Endothelial cell (in vitro differentiated cells): Measurements from ENCODE around the gene SPDYE1. TPM values are rescaled to one million over a fixed set of nuclear protein-coding genes. Genes with fewer than 3 reads are reported as not detected.
"Not testable (repeated sequence)": the region's sequence is repeated elsewhere in the genome, so short reads cannot be mapped to it uniquely, and the experiment has no call there.

ENCODE experiments used
- DNase-seq: peaks from one replicate; pipeline ENCODE4 v3.0.0; 2021; ENCODE audit warnings: low spot score
- H3K27ac Mint-ChIP-seq: one replicate; pipeline ENCODE4 v1.8.0; 2021; ENCODE audit warnings: mixed read lengths, inconsistent platforms; ENCODE audit not compliant: unreplicated experiment
- H3K27me3 Mint-ChIP-seq: one replicate; pipeline ENCODE4 v1.8.0; 2021; ENCODE audit warnings: mild to moderate bottlenecking, moderate library complexity, mixed read lengths, inconsistent platforms; ENCODE audit not compliant: unreplicated experiment
- H3K36me3 Mint-ChIP-seq: one replicate; pipeline ENCODE4 v1.8.0; 2021; ENCODE audit warnings: mild to moderate bottlenecking, low read depth, mixed read lengths, inconsistent platforms; ENCODE audit not compliant: unreplicated experiment
- H3K4me1 Mint-ChIP-seq: one replicate; pipeline ENCODE4 v1.8.0; 2021; ENCODE audit warnings: mild to moderate bottlenecking, mixed read lengths, inconsistent platforms; ENCODE audit not compliant: unreplicated experiment
- H3K4me3 Mint-ChIP-seq: one replicate; pipeline ENCODE4 v1.8.0; 2021; ENCODE audit warnings: mild to moderate bottlenecking, mixed read lengths, inconsistent platforms; ENCODE audit not compliant: unreplicated experiment
- H3K9me3 Mint-ChIP-seq: one replicate; pipeline ENCODE4 v1.8.0; 2021; ENCODE audit warnings: mixed read lengths, inconsistent platforms; ENCODE audit not compliant: unreplicated experiment
- long read RNA-seq: library from polyadenylated mRNA; unstranded; transcript quantifications from one replicate; pipeline ENCODE4 v2.0.0, GENCODE V29; 2020; ENCODE audit not compliant: unreplicated experiment
- total RNA-seq: library from RNA; stranded (reverse); fragmentation: NEBNext Ultra II Directional; extraction: Animal tissue kit (Norgen Biotek cat#: 25700); gene quantifications from one replicate; pipeline ENCODE4 v1.2.1, GENCODE V29; 2021; ENCODE audit not compliant: unreplicated experiment
- TF ChIP-seq, protein P1 (sequence below): fragments of 200-600 bp; sonication (generic); IDR thresholded peaks from one replicate; pipeline ENCODE4 v1.5.0; 2021; ENCODE audit warnings: antibody characterized with exemption; ENCODE audit not compliant: unreplicated experiment

Gene SPDYE1, protein sequence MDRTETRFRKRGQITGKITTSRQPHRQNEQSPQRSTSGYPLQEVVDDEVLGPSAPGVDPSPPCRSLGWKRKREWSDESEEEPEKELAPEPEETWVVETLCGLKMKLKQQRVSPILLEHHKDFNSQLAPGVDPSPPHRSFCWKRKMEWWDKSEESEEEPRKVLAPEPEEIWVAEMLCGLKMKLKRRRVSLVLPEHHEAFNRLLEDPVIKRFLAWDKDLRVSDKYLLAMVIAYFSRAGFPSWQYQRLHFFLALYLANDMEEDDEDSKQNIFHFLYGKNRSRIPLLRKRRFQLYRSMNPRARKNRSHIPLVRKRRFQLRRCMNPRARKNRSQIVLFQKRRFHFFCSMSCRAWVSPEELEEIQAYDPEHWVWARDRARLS
- total RNA-seq, result not detected
- long read RNA-seq, partial matches to known transcripts, result 0 of 1 reads
- long read RNA-seq, other reads (novel, unspliced or antisense), result 1 of 1 reads

DNA sequence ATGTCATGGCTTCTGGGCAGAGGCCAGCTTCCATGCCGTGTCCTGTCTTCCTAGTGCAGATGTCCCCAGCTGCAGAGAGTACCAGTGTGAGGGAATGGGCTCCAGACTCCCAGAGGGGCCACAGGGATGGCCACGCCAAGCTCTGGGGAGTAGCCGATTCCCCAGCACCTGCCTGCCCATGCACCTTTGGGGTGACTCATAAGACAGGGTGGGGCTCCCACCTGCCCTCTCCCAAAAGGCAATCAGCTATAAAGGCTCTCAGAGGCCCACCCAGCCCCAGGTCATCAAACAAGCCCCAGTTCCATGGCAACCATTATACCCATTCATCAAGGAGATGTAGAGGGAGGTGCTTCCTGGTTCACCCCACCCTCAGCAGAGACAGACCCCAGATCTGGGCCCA lies at the start of gene SPDYE1:
TSS of gene SPDYE1 (plus strand) at position 366 of the 400 bp plus-strand sequence. CDS start 2,053 bp downstream, outside the sequence.
- H3K4me1 Mint-ChIP-seq, DNase-seq, H3K4me3 Mint-ChIP-seq, H3K9me3 Mint-ChIP-seq, H3K27ac Mint-ChIP-seq, H3K27me3 Mint-ChIP-seq, H3K36me3 Mint-ChIP-seq: not testable (repeated sequence)

DNA sequence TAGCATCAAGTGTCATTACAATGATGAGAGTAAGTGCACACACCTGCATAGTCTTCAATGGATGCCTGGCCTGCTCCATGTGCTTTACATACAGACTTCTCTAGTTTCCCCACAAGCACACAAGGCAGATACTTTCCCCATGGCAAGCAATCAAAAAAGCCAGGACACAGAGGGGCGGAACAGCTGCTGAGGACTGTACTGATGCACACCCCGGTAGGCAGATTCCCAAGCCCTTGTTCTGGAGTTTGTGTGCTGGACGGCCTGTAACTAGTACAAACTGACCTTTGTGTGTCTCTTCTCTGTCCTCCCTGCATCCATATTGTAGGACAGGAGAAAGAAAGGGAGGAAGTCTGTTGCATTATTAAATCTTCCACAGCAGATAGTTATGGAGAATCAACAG lies 45.7 kb upstream of the SPDYE1 start:
- TF ChIP-seq, protein P1, sequence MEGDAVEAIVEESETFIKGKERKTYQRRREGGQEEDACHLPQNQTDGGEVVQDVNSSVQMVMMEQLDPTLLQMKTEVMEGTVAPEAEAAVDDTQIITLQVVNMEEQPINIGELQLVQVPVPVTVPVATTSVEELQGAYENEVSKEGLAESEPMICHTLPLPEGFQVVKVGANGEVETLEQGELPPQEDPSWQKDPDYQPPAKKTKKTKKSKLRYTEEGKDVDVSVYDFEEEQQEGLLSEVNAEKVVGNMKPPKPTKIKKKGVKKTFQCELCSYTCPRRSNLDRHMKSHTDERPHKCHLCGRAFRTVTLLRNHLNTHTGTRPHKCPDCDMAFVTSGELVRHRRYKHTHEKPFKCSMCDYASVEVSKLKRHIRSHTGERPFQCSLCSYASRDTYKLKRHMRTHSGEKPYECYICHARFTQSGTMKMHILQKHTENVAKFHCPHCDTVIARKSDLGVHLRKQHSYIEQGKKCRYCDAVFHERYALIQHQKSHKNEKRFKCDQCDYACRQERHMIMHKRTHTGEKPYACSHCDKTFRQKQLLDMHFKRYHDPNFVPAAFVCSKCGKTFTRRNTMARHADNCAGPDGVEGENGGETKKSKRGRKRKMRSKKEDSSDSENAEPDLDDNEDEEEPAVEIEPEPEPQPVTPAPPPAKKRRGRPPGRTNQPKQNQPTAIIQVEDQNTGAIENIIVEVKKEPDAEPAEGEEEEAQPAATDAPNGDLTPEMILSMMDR, result no peak
- Mint-ChIP-seq H3K27me3 (peaks cover 4% of the 10 kb centered on the region), H3K9me3 (no peaks in the 10 kb centered on the region), H3K27ac (no peak overlapping the region), H3K36me3 (peaks cover 15% of the 10 kb centered on the region), H3K4me1 (peaks cover 20% of the 10 kb centered on the region), H3K4me3 (no peak overlapping the region)
- no peak for DNase-seq

DNA sequence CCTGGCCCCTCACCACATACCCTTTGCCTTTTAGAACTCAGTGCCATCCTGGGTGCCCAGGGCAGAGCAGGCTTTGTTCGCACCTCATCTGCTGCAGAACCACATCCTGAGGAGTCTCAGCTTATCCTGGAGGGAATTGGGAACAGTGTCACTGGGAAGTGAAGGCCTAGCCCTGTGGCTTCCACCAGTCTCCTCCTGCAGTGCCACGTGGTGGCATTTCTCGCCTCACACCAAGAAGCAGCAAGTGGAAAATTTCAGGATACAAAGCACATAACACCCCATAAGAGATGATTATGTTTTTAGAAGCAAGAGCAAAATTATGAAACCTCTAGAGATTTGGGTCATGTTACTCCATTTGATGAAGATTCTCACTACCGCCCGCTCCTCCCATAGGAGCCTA lies 44.6 kb upstream of the SPDYE1 start:
- H3K27me3 Mint-ChIP-seq, result peaks cover 4% of the 10 kb centered on the region
- no peak for DNase-seq
- H3K36me3 Mint-ChIP-seq, result peaks cover 15% of the 10 kb centered on the region
- no peak overlapping the region for H3K27ac Mint-ChIP-seq
- no peaks in the 10 kb centered on the region for H3K9me3 Mint-ChIP-seq
- H3K4me3 Mint-ChIP-seq, result no peak overlapping the region
- TF ChIP-seq, protein P1, result no peak
- peaks cover 20% of the 10 kb centered on the region for H3K4me1 Mint-ChIP-seq

DNA sequence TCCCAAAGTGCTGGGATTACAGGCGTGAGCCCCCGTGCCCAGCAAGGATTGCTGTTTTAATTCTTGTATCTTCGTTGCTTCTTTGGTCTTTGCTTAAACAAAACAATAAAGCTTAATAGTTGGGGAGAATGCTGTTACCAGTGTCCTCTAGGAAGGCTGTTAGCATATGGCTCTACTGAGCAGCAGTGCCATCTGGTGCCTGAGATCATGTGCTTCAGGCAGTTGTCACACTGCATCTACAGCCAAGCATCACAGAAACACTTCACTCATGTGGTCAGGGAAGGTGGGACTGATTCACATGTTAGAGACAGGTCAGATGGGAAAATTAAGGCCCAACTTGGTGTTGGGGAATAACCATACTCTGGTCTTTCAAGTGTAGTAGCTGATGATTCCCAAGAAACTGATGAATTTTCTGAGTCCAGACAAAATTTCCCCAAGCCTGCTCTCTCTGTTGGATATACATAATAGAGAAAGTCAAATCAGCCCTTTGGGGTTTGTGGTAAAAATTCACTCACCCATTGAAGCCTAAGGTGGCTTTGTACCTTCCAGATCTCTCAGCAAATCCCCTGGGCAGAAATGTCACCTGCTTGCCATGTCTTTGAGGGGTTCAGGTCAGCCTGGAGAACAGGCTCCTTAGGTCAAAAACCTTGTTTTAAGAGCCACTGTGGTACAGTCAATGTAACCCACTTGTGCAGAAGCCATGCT lies 43.0 kb upstream of the SPDYE1 start:
- no peak overlapping the region for H3K27ac Mint-ChIP-seq
- DNase-seq, result peak; percentile 20
- H3K27me3 Mint-ChIP-seq, result peaks cover 2% of the 10 kb centered on the region
- peaks cover 20% of the 10 kb centered on the region for H3K4me1 Mint-ChIP-seq
- TF ChIP-seq, protein P1, result no peak
- H3K9me3 Mint-ChIP-seq, result no peaks in the 10 kb centered on the region
- no peak overlapping the region for H3K4me3 Mint-ChIP-seq
- peaks cover 15% of the 10 kb centered on the region for H3K36me3 Mint-ChIP-seq

DNA sequence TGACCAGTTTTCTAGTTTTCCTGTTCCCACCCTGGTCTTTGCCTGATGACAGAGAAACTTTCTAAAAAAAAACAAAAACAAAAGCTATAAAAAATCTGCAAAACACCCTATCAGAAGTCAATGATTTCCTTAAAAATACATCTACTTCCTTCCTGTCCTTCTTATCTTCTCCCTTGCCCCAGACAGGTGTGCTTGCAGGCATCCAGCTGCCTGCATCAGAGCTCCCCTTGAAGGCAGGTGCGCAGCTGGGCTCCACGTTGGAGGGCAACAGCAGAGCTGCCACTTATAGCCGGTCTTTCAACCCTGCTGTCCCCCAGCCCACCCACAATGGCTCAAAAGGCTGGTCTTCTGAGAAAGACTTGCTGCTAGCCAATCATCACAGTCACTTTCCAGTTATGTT lies 41.7 kb upstream of the SPDYE1 start:
- H3K4me1 Mint-ChIP-seq, result peaks cover 20% of the 10 kb centered on the region
- H3K27me3 Mint-ChIP-seq, result peaks cover 2% of the 10 kb centered on the region
- no peaks in the 10 kb centered on the region for H3K9me3 Mint-ChIP-seq
- H3K27ac Mint-ChIP-seq, result no peak overlapping the region
- TF ChIP-seq, protein P1, result no peak
- H3K4me3 Mint-ChIP-seq, result no peak overlapping the region
- H3K36me3 Mint-ChIP-seq, result peaks cover 20% of the 10 kb centered on the region
- DNase-seq, result no peak
